ENCODE data around the gene MCM10. TPM values are rescaled to one million over a fixed set of nuclear protein-coding genes. Genes with fewer than 3 reads are reported as not detected.
A peak's percentile ranks its signal among the peaks of the same experiment; 100 is the strongest.

Gene MCM10
- total and polyA plus RNA-seq, 4 donors = 4.4 to 5.4 (median 5.3) TPM

DNA sequence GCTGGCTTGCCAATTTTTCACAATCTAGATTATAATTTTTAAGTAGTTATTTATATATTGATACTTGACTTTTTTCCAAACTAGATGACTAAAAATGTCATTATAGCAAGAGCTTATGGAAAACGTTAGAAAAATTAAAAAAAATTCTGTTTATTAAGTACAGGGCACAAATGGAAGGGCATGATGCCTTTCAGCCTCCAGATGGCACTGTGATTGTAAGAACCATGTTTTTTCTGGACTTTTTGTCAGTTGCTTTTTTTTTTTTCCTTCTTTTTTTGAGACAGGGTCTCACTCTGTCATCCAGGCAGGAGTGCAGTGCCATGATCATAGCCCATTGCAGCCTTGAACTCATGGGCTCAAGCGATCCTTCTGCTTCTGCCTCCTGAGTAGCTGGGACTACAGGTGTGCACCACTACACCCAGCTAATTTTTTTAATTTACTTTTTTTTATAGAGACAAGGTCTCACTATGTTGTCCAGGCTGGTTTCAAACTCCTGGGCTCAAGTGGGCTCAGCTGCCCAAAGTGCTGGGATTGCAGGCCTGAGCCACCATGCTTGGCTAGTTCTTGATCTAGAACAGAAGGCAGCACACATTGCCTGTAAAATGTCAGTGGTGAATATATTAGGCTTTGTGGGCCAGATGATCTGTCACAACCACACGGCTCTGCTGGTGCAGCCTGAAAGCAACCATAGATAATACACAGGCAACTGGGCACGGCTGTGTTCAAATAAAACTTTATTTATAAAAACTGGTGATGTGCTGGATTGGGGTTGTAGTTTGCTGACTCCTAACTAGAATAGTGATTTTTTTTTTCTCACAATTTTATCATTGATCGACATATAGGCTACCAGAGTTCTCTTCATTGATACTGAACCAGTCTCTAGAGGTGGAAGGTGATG lies 45.4 kb downstream of the MCM10 start:
- DNase-seq (ENCODE audit: low read depth in 4 of 6, low spot score in 6 of 6) = peak in 5 of 6 donors; percentile 12 to 72 (median 26)
- WGBS (ENCODE audit: insufficient coverage) = no CpG with 5 or more reads among the region's 5 CpGs
- Histone ChIP-seq H3K4me3 (ENCODE audit: low read depth, low read length) (no peak overlapping the region), H3K9me3 (ENCODE audit: control insufficient read depth, insufficient read depth, low read length) (peaks cover 2% of the 10 kb centered on the region), H3K4me1 (ENCODE audit: control insufficient read depth, insufficient read depth, low read length) (no peaks in the 10 kb centered on the region), H3K27me3 (ENCODE audit: control insufficient read depth, insufficient read depth, low read length) (no peaks in the 10 kb centered on the region), H3K27ac (ENCODE audit: low read depth, low read length) (no peak overlapping the region), H3K36me3 (ENCODE audit: control insufficient read depth, insufficient read depth, low read length) (peaks cover 2% of the 10 kb centered on the region)

DNA sequence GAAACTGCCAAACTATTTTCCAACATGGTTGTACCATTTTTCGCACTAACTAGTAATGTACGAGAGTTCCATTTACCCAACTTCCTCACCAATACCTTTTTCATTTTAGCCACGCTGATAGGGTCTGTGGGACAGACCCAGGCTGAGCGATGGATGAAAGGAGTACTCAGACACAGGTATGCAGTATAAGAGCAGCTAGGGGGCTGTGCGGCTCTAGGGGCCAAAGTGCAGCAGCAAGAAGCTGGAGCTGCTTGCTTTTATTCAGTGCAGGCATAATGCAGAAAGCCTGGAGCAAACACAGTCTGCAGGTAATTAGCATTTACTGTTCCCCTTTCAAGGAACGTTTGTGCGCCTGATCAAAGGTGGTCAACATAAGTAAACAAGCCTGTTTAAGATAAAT lies 51.8 kb downstream of the MCM10 start:
- Histone ChIP-seq H3K4me1 (ENCODE audit: control insufficient read depth, insufficient read depth, low read length) (no peaks in the 10 kb centered on the region), H3K9me3 (ENCODE audit: control insufficient read depth, insufficient read depth, low read length) (no peaks in the 10 kb centered on the region), H3K27ac (ENCODE audit: low read depth, low read length) (no peak overlapping the region), H3K4me3 (ENCODE audit: low read depth, low read length) (no peak overlapping the region), H3K36me3 (ENCODE audit: control insufficient read depth, insufficient read depth, low read length) (no peaks in the 10 kb centered on the region), H3K27me3 (ENCODE audit: control insufficient read depth, insufficient read depth, low read length) (no peaks in the 10 kb centered on the region)
- WGBS (ENCODE audit: insufficient coverage) = 76% methylated on average over 5 of the region's 7 CpGs
- no peak for DNase-seq (ENCODE audit: low read depth in 4 of 6, low spot score in 6 of 6)

DNA sequence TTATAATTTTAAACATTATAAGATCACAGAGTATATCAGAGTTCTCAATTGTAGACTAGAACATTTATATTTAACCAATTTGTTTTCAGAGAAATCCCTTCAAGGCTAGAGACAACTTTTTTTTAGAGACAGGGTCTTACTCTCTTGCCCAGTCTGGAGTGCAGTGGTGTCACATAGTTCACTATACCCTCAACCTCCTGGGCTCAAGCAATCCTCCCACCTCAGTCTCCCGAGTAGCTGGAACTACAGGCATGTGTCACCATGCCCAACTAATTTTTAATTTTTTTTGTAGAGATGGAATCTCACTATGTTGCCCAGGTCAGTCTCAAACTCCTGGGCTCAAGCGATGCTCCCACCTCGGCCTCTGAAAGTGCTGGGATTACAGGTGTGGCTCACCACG lies 57.5 kb downstream of the MCM10 start:
- H3K27me3 ChIP-seq (ENCODE audit: control insufficient read depth, insufficient read depth, low read length) = no peaks in the 10 kb centered on the region
- no peak overlapping the region for H3K27ac ChIP-seq (ENCODE audit: low read depth, low read length)
- no peaks in the 10 kb centered on the region for H3K4me1 ChIP-seq (ENCODE audit: control insufficient read depth, insufficient read depth, low read length)
- WGBS (ENCODE audit: insufficient coverage) = no CpG with 5 or more reads among the region's 4 CpGs
- no peak overlapping the region for H3K4me3 ChIP-seq (ENCODE audit: low read depth, low read length)
- no peaks in the 10 kb centered on the region for H3K9me3 ChIP-seq (ENCODE audit: control insufficient read depth, insufficient read depth, low read length)
- DNase-seq (ENCODE audit: low read depth in 4 of 6, low spot score in 6 of 6) = no peak
- H3K36me3 ChIP-seq (ENCODE audit: control insufficient read depth, insufficient read depth, low read length) = no peaks in the 10 kb centered on the region

DNA sequence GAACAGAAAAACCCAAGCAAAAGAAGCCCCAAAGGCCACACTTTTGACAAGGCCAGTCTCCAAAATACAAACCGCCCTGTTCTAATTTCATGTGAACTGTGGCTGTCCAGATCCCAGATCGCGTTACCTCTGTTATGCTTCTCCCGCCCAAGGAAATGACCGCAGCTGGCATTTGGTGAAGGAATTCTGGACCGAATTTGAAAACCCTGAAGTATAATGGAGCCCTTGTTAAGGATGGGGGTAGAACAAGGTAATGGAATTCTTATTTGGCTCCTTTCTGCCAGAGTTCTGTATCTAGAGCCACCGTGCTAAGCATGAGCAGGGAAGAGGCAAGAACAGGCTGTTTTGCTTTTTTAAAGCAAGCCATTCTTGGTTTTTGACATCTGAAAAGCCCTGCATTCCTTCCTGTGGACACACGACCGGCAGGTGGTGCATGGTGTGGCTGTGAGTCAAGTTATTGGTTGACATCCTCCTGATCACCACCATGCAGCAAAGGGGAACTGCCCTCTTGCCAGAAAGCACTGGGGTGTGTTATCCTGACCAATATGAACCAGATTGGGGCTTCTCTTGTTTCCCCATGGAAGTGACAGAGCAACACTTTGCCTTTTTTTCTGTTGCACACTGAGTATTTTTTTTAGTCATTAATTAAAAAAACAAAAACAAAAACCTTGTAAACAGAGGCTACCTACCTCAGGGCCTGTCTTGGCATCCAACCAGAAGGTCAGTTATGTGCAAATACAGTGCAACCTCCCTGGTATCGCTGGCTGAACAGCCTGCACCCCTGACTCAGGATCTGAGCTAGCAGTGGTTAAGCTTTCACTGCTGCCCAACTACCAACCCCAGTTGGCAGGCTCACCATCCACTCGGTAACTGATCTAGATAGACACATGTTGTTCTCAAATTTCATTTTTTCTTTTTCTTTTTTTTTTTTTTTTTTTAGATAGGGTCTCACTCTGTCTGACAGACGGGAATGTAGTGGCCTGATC lies 58.6 kb downstream of the MCM10 start:
- no peak for DNase-seq (ENCODE audit: low read depth in 4 of 6, low spot score in 6 of 6)
- Histone ChIP-seq H3K4me1 (ENCODE audit: control insufficient read depth, insufficient read depth, low read length) (no peaks in the 10 kb centered on the region), H3K9me3 (ENCODE audit: control insufficient read depth, insufficient read depth, low read length) (no peaks in the 10 kb centered on the region), H3K36me3 (ENCODE audit: control insufficient read depth, insufficient read depth, low read length) (no peaks in the 10 kb centered on the region), H3K27me3 (ENCODE audit: control insufficient read depth, insufficient read depth, low read length) (no peaks in the 10 kb centered on the region), H3K27ac (ENCODE audit: low read depth, low read length) (no peak overlapping the region), H3K4me3 (ENCODE audit: low read depth, low read length) (no peak overlapping the region)
- WGBS (ENCODE audit: insufficient coverage) = 68% methylated on average over 8 of the region's 12 CpGs

DNA sequence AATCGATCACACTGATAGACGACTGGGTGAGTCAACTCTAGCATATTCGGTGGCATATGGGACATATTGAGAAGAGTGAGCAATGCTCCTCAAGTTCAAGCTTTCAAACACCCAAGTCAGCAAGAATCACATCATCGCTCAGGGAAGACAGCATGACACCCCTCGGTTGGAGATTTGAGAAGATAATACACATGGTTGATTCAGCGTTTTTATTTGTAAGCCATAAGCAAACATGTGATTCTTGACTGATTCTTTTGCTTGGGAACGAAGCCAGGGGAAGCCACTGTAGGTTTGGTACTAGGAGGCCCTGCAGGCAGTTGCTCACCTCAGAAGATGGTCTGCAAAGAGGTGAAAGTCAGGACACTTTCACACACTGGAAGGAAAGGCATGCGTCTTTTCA lies 60.2 kb downstream of the MCM10 start:
- 96% methylated on average over 5 of the region's 8 CpGs for WGBS (ENCODE audit: insufficient coverage)
- Histone ChIP-seq H3K36me3 (ENCODE audit: control insufficient read depth, insufficient read depth, low read length) (no peaks in the 10 kb centered on the region), H3K9me3 (ENCODE audit: control insufficient read depth, insufficient read depth, low read length) (no peaks in the 10 kb centered on the region), H3K4me1 (ENCODE audit: control insufficient read depth, insufficient read depth, low read length) (no peaks in the 10 kb centered on the region), H3K4me3 (ENCODE audit: low read depth, low read length) (no peak overlapping the region), H3K27ac (ENCODE audit: low read depth, low read length) (no peak overlapping the region), H3K27me3 (ENCODE audit: control insufficient read depth, insufficient read depth, low read length) (no peaks in the 10 kb centered on the region)
- no peak for DNase-seq (ENCODE audit: low read depth in 4 of 6, low spot score in 6 of 6)

DNA sequence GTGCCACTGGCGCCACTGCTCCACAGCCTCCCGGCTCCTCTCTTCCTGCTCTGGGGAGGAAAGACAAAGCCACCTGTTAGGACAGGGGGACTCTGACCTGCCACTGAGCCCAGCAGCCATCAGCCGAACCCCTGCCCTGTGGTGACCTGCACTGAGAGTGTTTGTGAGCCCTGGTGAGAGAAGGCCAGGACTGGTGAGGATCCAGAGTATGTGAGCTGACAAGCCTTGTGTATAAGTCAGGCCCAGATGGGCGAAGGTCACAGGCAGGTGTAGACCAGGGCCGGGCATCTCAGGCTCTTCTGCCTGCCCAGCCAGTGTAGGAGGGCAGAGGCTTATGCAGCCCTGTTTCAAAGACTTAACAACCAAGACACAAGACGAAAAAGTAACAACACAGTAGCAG lies 60.8 kb downstream of the MCM10 start:
- DNase-seq (ENCODE audit: low read depth in 4 of 6, low spot score in 6 of 6) = no peak
- H3K36me3 ChIP-seq (ENCODE audit: control insufficient read depth, insufficient read depth, low read length) = no peaks in the 10 kb centered on the region
- H3K9me3 ChIP-seq (ENCODE audit: control insufficient read depth, insufficient read depth, low read length) = no peaks in the 10 kb centered on the region
- no peaks in the 10 kb centered on the region for H3K4me1 ChIP-seq (ENCODE audit: control insufficient read depth, insufficient read depth, low read length)
- no peak overlapping the region for H3K4me3 ChIP-seq (ENCODE audit: low read depth, low read length)
- no peaks in the 10 kb centered on the region for H3K27me3 ChIP-seq (ENCODE audit: control insufficient read depth, insufficient read depth, low read length)
- H3K27ac ChIP-seq (ENCODE audit: low read depth, low read length) = no peak overlapping the region
- 95% methylated on average over 5 of the region's 6 CpGs for WGBS (ENCODE audit: insufficient coverage)

DNA sequence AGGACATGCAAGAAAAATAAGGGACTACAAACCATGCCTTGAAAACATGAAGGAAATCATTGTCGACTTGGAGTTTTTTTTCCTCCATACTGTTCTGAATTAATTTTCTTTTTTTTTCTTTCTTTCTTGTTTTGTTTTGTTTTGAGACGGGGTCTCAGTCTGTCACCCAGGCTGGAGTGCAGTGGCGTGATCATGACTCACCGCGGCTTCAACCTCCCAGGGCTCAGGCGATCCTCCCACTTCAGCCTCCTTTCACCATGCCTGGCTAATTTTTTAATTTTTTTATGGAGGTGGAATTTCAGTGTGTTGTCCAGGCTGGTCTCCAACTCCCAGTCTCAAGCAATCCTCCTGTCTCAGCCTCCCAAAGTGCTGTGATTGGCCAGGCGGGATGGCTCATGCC lies 61.2 kb downstream of the MCM10 start:
- H3K4me3 ChIP-seq (ENCODE audit: low read depth, low read length) = no peak overlapping the region
- WGBS (ENCODE audit: insufficient coverage) = 100% methylated on average over 1 of the region's 7 CpGs
- H3K27me3 ChIP-seq (ENCODE audit: control insufficient read depth, insufficient read depth, low read length) = no peaks in the 10 kb centered on the region
- H3K4me1 ChIP-seq (ENCODE audit: control insufficient read depth, insufficient read depth, low read length) = no peaks in the 10 kb centered on the region
- H3K9me3 ChIP-seq (ENCODE audit: control insufficient read depth, insufficient read depth, low read length) = no peaks in the 10 kb centered on the region
- H3K27ac ChIP-seq (ENCODE audit: low read depth, low read length) = no peak overlapping the region
- no peaks in the 10 kb centered on the region for H3K36me3 ChIP-seq (ENCODE audit: control insufficient read depth, insufficient read depth, low read length)
- DNase-seq (ENCODE audit: low read depth in 4 of 6, low spot score in 6 of 6) = no peak

DNA sequence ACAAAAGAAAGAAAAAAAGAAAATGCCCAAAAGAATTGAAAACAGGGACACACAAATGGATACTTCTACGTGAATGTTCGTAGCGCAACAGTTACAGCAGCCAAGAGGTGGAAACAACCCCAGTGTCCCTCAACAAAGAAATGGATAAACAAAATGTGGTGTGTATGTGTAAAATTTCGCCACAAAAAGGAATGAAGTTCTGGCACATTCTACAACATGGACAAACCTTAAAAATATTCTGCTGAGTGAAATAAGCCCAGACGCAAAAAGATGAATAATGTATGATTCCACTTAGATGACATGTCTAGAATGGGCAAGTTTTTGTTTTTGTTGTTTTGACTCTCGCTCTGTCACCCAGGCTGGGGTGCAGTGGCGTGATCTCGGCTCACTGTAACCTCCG lies 61.9 kb downstream of the MCM10 start:
- Histone ChIP-seq H3K27me3 (ENCODE audit: control insufficient read depth, insufficient read depth, low read length) (no peaks in the 10 kb centered on the region), H3K4me1 (ENCODE audit: control insufficient read depth, insufficient read depth, low read length) (no peaks in the 10 kb centered on the region), H3K4me3 (ENCODE audit: low read depth, low read length) (no peak overlapping the region), H3K36me3 (ENCODE audit: control insufficient read depth, insufficient read depth, low read length) (no peaks in the 10 kb centered on the region), H3K9me3 (ENCODE audit: control insufficient read depth, insufficient read depth, low read length) (no peaks in the 10 kb centered on the region), H3K27ac (ENCODE audit: low read depth, low read length) (no peak overlapping the region)
- no peak for DNase-seq (ENCODE audit: low read depth in 4 of 6, low spot score in 6 of 6)
- 84% methylated on average over 3 of the region's 9 CpGs for WGBS (ENCODE audit: insufficient coverage)

DNA sequence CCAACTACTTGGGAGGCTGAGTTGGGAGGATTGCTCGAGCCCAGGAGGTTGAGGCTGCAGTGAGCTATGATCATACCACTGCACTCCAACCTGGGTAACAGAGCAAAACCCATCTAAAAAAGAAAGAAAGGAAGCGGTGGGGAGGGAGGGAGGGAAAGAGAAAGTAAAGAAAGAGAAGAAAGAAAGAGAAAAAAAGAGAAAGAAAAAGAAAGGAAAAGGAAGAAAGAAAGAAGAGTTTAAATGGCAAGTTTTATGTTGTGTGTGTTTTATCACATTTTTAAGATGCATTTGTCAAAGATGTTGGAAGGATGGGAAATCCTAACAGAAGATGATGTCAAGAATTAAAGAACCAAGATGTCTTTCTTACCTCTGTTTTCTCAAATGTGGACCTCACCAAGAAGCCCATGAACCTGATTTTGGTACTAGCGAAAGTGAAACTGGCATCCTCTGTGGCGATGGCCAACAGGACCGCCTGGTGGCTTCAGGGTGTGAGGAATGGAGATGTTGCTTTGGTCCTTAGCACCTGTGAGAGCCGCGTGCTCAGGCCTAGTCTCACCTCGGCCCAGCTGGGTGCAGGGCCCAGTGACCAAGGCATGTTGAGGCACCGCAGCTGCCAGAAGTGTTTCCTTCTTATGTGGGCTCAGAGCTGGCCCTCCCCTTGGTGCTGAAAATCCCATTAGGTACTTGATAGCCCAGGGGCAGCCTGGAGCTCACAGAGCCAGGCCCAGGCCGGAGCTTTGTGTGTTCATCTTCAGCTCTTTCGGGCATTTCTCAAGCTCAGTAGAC lies 63.0 kb downstream of the MCM10 start:
- Histone ChIP-seq H3K9me3 (ENCODE audit: control insufficient read depth, insufficient read depth, low read length) (no peaks in the 10 kb centered on the region), H3K4me1 (ENCODE audit: control insufficient read depth, insufficient read depth, low read length) (no peaks in the 10 kb centered on the region), H3K36me3 (ENCODE audit: control insufficient read depth, insufficient read depth, low read length) (no peaks in the 10 kb centered on the region), H3K27ac (ENCODE audit: low read depth, low read length) (no peak overlapping the region), H3K27me3 (ENCODE audit: control insufficient read depth, insufficient read depth, low read length) (no peaks in the 10 kb centered on the region), H3K4me3 (ENCODE audit: low read depth, low read length) (no peak overlapping the region)
- WGBS (ENCODE audit: insufficient coverage) = 89% methylated on average over 9 of the region's 11 CpGs
- no peak for DNase-seq (ENCODE audit: low read depth in 4 of 6, low spot score in 6 of 6)
